GM21447 (cell line): ENCODE results near the gene A1CF.
"Not testable (repeated sequence)": the region's sequence is repeated elsewhere in the genome, so short reads cannot be mapped to it uniquely, and the experiment has no call there.

Source experiments
- ATAC-seq: cut with Tn5 transposase; IDR thresholded peaks from one replicate; pipeline ENCODE4 v1.9.1; 2021; ENCODE audit not compliant: unreplicated experiment

Gene A1CF

DNA sequence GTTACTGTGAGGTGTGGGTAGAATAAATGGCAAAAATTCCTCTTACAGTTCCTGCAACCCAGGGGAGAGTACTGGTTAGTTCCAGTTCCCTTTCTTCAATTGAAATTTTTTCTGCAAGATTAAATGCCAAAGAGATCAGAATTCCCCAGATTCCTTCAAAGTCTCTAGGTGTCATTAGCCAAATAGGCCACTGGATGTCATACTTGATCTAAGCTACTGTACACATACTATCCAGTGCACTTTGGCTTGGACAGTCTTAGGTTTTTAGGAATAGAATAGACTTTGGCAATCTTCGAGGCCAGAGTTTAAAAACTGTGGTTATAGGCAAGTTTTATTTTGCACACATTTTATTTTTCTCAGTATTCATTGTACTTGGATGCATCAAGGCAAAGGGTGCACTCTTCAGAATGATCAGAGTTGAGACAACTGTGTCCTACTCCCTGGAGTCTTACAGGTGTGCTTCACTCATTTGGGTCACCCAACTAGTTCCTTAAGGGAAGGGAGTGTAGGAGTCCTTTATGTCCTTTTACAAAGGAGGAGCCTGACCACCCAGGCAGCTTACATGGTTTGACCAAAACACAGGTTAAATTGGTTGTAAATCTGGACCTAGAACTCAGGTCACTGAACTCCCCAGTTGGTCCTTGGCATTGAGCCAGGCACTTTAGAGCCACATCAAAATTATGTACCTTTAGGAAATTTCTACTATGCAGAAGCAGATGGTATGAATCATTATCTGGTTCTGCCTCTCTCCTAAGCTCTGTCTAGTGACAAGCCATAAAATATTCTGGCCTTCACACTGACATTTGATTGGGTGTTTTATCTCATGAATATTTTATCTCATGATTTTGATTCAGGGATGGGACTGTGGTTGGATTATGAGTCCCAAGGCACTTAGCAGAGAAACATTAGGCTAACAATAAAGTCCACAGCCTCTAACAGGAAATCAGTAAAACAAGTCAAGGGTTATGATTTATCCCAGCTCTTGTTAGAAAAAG lies 96.2 kb downstream of the A1CF start:
- ATAC-seq, result no peak

DNA sequence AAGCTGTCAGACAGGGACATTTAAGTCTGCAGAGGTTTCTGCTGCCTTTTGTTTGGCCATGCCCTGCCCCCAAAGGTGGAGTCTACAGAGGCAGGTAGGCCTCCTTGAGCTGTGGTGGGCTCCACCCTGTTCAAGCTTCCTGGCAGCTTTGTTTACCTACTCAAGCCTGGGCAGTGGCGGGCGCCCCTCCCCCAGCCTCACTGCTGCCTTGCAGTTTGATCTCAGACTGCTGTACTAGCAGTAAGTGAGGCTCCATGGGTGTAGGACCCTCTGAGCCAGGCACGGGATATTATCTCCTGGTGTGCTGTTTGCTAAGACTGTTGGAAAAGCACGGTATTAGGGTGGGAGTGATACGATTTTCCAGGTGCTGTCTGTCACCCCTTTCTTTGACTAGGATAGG lies 97.5 kb downstream of the A1CF start:
- ATAC-seq, result not testable (repeated sequence)

DNA sequence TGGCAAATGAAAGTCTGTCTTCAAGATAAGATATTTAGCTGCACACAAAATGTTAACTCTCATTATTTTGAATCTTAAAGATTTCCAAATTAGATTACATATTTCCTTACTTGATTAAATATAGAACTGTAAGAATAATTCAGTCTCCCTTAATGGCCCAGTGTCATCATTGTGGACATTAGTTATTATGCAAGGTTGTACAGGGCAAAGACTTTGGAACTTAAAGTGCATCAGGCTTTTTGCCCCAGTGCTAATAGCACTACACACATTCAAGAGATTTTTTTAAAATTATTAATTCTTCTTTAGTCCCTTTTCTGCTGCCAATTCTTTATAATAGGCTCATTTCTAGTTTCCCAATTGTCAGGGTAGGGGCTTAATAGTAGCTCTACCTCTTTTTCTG lies 103.4 kb downstream of the A1CF start:
- not testable (repeated sequence) for ATAC-seq

DNA sequence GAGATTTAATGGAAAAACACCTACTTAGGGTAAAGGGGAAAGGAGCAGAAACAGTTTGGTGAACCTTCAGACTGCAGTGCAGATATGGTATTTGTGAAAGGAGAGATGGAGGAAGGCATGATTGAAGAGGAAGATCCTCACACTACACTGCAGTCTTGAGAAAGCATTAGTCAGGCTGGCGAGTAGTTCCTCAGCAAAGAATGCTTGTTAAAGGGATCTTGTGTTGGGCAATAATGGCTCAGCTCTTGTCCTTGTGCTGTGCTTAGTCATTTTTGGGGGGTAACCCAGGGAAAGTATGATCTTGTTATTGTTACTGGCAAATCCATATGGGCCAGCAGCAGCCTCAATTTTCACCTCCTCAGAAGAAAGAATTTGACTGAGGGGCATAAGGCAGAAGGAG lies 105.4 kb downstream of the A1CF start:
- not testable (repeated sequence) for ATAC-seq

DNA sequence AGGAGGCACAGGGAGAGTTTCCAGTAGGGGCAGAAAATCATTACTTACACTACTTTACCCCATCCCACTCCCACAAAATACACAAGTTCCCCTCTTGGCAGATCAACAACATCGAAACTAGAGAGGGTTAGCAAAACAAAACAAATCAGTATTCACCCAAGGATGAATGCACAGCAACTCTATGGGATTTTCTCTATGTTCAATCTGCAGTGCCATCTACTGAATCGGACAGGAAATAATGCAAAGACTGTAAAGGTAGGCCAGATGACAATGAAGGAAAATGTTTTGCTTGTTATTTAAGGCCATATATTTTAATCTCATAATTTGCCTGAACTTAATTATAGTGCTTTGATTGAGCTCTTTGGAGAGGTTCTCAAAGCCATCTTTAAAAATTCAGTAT lies 110.6 kb downstream of the A1CF start:
- not testable (repeated sequence) for ATAC-seq

DNA sequence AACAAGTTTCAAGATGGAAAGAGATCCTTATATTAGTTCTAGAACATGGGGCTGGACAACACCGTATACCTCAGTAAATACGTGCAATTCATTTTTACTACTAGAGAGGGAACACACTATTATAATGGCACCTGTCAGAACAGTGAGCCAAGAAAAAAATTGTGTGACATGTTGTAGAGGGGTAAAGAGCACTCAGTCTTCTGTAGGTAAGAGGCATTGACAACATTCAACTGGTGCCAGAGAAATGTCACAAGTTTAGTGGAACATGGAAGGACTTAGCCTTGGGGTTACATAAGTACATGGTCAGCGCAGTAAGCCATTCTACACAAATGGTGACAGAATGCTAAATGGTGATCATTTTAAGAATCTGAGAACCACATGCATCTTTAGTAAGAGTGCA lies 113.4 kb downstream of the A1CF start:
- not testable (repeated sequence) for ATAC-seq

DNA sequence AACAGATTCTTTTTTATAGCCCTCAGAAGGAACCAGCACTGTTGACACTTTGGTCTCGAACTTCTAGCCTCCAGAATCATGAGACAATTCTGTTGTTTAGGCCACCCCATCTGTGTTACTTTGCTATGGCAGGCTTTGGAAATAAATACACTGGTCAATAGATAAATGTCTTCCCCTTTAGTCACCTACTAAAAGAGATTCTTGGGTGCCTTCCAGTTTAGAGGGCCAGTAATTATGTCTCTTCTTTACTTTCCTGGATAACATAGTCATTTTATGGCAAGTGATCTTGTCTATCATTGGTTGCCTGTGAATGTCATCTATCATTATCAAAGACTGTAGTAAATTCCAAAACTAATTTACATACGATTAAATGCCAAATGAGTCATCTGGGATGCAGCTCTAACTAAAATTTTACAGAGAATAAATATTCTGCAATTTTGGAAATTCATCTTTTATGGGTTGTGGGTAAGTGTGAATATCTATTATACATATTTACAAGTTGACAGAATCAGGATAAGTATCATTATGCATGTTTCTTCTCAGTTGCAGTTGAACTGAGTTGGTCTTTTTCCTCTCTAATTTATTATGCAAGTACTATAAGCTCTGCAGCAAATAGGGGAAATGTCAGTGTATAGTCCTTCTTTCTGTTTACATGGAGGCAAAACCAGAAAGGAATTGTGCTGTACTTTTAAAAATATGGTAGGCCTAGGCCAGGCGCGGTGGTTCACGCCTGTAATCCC lies 118.5 kb downstream of the A1CF start:
- ATAC-seq, result not testable (repeated sequence)
